ENCODE data around the gene KCNC1.

- TF ChIP-seq, protein P1, sequence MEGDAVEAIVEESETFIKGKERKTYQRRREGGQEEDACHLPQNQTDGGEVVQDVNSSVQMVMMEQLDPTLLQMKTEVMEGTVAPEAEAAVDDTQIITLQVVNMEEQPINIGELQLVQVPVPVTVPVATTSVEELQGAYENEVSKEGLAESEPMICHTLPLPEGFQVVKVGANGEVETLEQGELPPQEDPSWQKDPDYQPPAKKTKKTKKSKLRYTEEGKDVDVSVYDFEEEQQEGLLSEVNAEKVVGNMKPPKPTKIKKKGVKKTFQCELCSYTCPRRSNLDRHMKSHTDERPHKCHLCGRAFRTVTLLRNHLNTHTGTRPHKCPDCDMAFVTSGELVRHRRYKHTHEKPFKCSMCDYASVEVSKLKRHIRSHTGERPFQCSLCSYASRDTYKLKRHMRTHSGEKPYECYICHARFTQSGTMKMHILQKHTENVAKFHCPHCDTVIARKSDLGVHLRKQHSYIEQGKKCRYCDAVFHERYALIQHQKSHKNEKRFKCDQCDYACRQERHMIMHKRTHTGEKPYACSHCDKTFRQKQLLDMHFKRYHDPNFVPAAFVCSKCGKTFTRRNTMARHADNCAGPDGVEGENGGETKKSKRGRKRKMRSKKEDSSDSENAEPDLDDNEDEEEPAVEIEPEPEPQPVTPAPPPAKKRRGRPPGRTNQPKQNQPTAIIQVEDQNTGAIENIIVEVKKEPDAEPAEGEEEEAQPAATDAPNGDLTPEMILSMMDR (conservative IDR thresholded peaks at IDR 0.05; ENCODE audit: low read depth in 2 of 2) = no peak
- TF ChIP-seq EZH2 (IDR thresholded peaks at IDR 0.05; ENCODE audit: low read depth, unreplicated experiment) (no peak), POLR2AphosphoS5 (IDR thresholded peaks at IDR 0.05; ENCODE audit: low read depth) (no peak), STAT1 (IDR thresholded peaks at IDR 0.05; ENCODE audit: unreplicated experiment) (no peak), CREB1 (CRISPR knock-in tag; IDR thresholded peaks at IDR 0.05; ENCODE audit: low read depth) (no peak), ETS1 (IDR thresholded peaks at IDR 0.05) (no peak), NANOG (IDR thresholded peaks at IDR 0.05; ENCODE audit: borderline replicate concordance) (no peak), EZH2phosphoT487 (IDR thresholded peaks at IDR 0.05; ENCODE audit: unreplicated experiment) (no peak)
- TF ChIP-seq, protein P2, sequence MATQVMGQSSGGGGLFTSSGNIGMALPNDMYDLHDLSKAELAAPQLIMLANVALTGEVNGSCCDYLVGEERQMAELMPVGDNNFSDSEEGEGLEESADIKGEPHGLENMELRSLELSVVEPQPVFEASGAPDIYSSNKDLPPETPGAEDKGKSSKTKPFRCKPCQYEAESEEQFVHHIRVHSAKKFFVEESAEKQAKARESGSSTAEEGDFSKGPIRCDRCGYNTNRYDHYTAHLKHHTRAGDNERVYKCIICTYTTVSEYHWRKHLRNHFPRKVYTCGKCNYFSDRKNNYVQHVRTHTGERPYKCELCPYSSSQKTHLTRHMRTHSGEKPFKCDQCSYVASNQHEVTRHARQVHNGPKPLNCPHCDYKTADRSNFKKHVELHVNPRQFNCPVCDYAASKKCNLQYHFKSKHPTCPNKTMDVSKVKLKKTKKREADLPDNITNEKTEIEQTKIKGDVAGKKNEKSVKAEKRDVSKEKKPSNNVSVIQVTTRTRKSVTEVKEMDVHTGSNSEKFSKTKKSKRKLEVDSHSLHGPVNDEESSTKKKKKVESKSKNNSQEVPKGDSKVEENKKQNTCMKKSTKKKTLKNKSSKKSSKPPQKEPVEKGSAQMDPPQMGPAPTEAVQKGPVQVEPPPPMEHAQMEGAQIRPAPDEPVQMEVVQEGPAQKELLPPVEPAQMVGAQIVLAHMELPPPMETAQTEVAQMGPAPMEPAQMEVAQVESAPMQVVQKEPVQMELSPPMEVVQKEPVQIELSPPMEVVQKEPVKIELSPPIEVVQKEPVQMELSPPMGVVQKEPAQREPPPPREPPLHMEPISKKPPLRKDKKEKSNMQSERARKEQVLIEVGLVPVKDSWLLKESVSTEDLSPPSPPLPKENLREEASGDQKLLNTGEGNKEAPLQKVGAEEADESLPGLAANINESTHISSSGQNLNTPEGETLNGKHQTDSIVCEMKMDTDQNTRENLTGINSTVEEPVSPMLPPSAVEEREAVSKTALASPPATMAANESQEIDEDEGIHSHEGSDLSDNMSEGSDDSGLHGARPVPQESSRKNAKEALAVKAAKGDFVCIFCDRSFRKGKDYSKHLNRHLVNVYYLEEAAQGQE (IDR thresholded peaks at IDR 0.05; ENCODE audit: unreplicated experiment) = no peak
Measured at GRCh38 chr11:17790453-17790852, 55.9 kb downstream of the KCNC1 start.

Measured in GM23338 (cell line).